K562 (cell line): ENCODE data around the gene CPED1. TPM values are rescaled to one million over a fixed set of nuclear protein-coding genes. Genes with fewer than 3 reads are reported as not detected.

Experiments
- ATAC-seq: fragments of 200-7000 bp; cut with Tn5 transposase; 3 replicates; pipeline ENCODE4 v1.9.1; 2020; ENCODE audit warnings: moderate library complexity
- BruUV-seq: library from RNA; stranded (reverse); fragments of 400-500 nt; replicated peaks from 2 replicates; lab custom pipeline; 2021; lab: Mats Ljungman, UMichigan
- CTCF ChIA-PET: fragments of 300-600 bp; formaldehyde crosslinking; extraction: SDS; loops from one replicate; lab custom pipeline; 2021; ENCODE audit warnings: low intra/inter-chr PET ratio; lab: Yijun Ruan, JAX
- POLR2A ChIA-PET: fragments of 300-600, 350-650 bp; sonication (Branson Sonifier 250); formaldehyde crosslinking; extraction: SDS; loops from one replicate; lab custom pipeline; 2021; ENCODE audit warnings: antibody characterized with exemption, inconsistent platforms; lab: Yijun Ruan, JAX
- DNase-seq, 4 experiments: peaks; one replicate each; pipeline versions ENCODE4 v3.0.0 to v3.0.0-alpha.2; 2011 to 2018; ENCODE audit warnings: low spot score in 3 of 4, mixed read lengths in 3 of 4; ENCODE audit errors: extremely low read depth in 1 of 4
- FAIRE-seq: peaks from 2 replicates; lab custom pipeline; 2011; peaks lifted over from hg19 to GRCh38; lab: Jason Lieb, UNC
- H2AFZ ChIP-seq: 2 replicates; pipeline ENCODE4 v1.6.0; 2011; ENCODE audit warnings: low read depth, low read length, control low read depth, inconsistent platforms
- H3K27ac ChIP-seq: fragments of 200-600 bp; 3 replicates; pipeline ENCODE4 v1.8.0; 2011; ENCODE audit warnings: low read depth, mild to moderate bottlenecking, control low read depth, inconsistent platforms, low read length, moderate library complexity, mixed read lengths; ENCODE audit errors: extremely low read depth
- H3K27me3 ChIP-seq, 2 experiments: fragments of 300-600 bp in 1 of 2; 2 replicates in 1 of 2; 3 replicates in 1 of 2; pipeline versions ENCODE4 v1.6.0 to v1.8.0; 2011; ENCODE audit warnings: inconsistent platforms in 2 of 2, low read length in 2 of 2, mild to moderate bottlenecking in 1 of 2, mixed read lengths in 1 of 2, moderate library complexity in 1 of 2; ENCODE audit not compliant: control insufficient read depth in 2 of 2, insufficient read depth in 2 of 2
- H3K36me3 ChIP-seq: fragments of 300-600 bp; 3 replicates; pipeline ENCODE4 v1.8.0; 2011; ENCODE audit warnings: mild to moderate bottlenecking, low read length, inconsistent platforms; ENCODE audit not compliant: control insufficient read depth, insufficient read depth
- H3K4me1 ChIP-seq, 2 experiments: fragments of 200-600 bp in 1 of 2; replicated peaks in 1 of 2; 2 replicates in 1 of 2; 3 replicates in 1 of 2; pipeline versions ENCODE4 v1.5.1 to v1.8.0; 2011; ENCODE audit warnings: inconsistent platforms in 2 of 2, low read length in 2 of 2, mild to moderate bottlenecking in 1 of 2, mixed read lengths in 1 of 2, moderate library complexity in 1 of 2; ENCODE audit not compliant: control insufficient read depth in 2 of 2, insufficient read depth in 2 of 2
- H3K4me2 ChIP-seq: 2 replicates; pipeline ENCODE4 v1.6.1; 2011; ENCODE audit warnings: low read length, control low read depth, inconsistent platforms, mixed read lengths; ENCODE audit not compliant: insufficient read depth
- H3K4me3 ChIP-seq: fragments of 200-600 bp; sonication (generic), shearing (Covaris generic); 2 replicates; pipeline ENCODE4 v1.5.1; 2016; ENCODE audit warnings: control low read depth, inconsistent platforms
- H3K79me2 ChIP-seq: fragments of 200-600 bp; 3 replicates; pipeline ENCODE4 v1.8.0; 2011; ENCODE audit warnings: low read length, inconsistent platforms; ENCODE audit not compliant: control insufficient read depth, insufficient read depth
- H3K9ac ChIP-seq, 2 experiments: 2 replicates each; pipeline versions ENCODE4 v1.6.0 to v1.6.1; 2011; ENCODE audit warnings: low read depth in 2 of 2, low read length in 2 of 2, control low read depth in 1 of 2, inconsistent platforms in 1 of 2, mild to moderate bottlenecking in 1 of 2, mixed read lengths in 1 of 2; ENCODE audit not compliant: insufficient read depth in 1 of 2
- H3K9me1 ChIP-seq: one replicate; pipeline ENCODE4 v1.6.0; 2011; ENCODE audit warnings: inconsistent platforms, mild to moderate bottlenecking, low read length, moderate library complexity; ENCODE audit not compliant: control insufficient read depth, insufficient read depth
- H3K9me3 ChIP-seq: replicated peaks from 2 replicates; pipeline ENCODE4 v1.5.1; 2011; ENCODE audit warnings: low read depth, low read length, inconsistent platforms; ENCODE audit not compliant: control insufficient read depth, insufficient read depth
- H4K20me1 ChIP-seq: replicated peaks from 2 replicates; pipeline ENCODE4 v1.6.1; 2011; ENCODE audit warnings: low read length, inconsistent platforms, mixed read lengths; ENCODE audit not compliant: control insufficient read depth, insufficient read depth
- CEBPG ChIP-seq, 3 experiments: fragments of 200-800 bp in 1 of 3; sonication (Bioruptor generic) in 1 of 3; sonication (generic) in 1 of 3; formaldehyde crosslinking in 1 of 3; IDR thresholded peaks in 2 of 3; conservative IDR thresholded peaks in 1 of 3; 2 replicates each; pipeline versions ENCODE4 v1.6.1 to v1.8.0; 2016 to 2022; ENCODE audit warnings: missing compliant biosample characterization in 2 of 3, missing genetic modification characterization in 2 of 3, mild to moderate bottlenecking in 1 of 3, missing genetic modification reagents in 1 of 3
- ELF2 ChIP-seq: fragments of 250-450 bp; sonication (Bioruptor Pico); IDR thresholded peaks from 2 replicates; pipeline ENCODE4 v1.5.0; 2021; ENCODE audit warnings: mild to moderate bottlenecking
- HIVEP1 ChIP-seq: fragments of 250-450 bp; sonication (Bioruptor Pico); IDR thresholded peaks from 2 replicates; pipeline ENCODE4 v1.4.0; 2020; ENCODE audit warnings: mild to moderate bottlenecking
- KLF13 ChIP-seq: fragments of 450-650 bp; IDR thresholded peaks from 2 replicates; pipeline ENCODE4 v1.6.1; 2016; ENCODE audit warnings: missing genetic modification characterization, low read depth, mild to moderate bottlenecking, missing compliant biosample characterization, moderate library complexity, borderline replicate concordance
- MEIS2 ChIP-seq: fragments of 450-650 bp; IDR thresholded peaks from 2 replicates; pipeline ENCODE4 v1.6.1; 2014; ENCODE audit warnings: mild to moderate bottlenecking; ENCODE audit not compliant: partially characterized antibody
- MTA3 ChIP-seq: fragments of 450-650 bp; formaldehyde crosslinking; IDR thresholded peaks from 2 replicates; pipeline ENCODE4 v1.6.1; 2017; ENCODE audit warnings: mild to moderate bottlenecking, borderline replicate concordance
- ZNF316 ChIP-seq: fragments of 450-650 bp; IDR thresholded peaks from 2 replicates; pipeline ENCODE4 v1.6.1; 2016
- ZNF436 ChIP-seq: fragments of 250-450, 450-650 bp; sonication (Bioruptor Pico); formaldehyde crosslinking; IDR thresholded peaks from 2 replicates; pipeline ENCODE4 v1.7.0; 2020; ENCODE audit warnings: mild to moderate bottlenecking
- ZNF584 ChIP-seq: fragments of 200-800 bp; sonication (Bioruptor generic); IDR thresholded peaks from 2 replicates; pipeline ENCODE4 v1.6.1; 2016; ENCODE audit warnings: low read depth, mild to moderate bottlenecking, missing genetic modification characterization, missing compliant biosample characterization
- WGBS: fragments of 100-300 bp; shearing (Covaris generic); methylation state at CpG from one replicate; pipeline ENCODE4 v1.1.6; 2016; ENCODE audit warnings: low coverage, mixed read lengths; ENCODE audit not compliant: insufficient coverage; ENCODE audit errors: missing lambda C conversion rate; 5-methylcytosine and 5-hydroxymethylcytosine counted together
- in situ Hi-C: fragments of 300-500 bp; cut with MboI; formaldehyde crosslinking; loops from 4 replicates; pipeline ENCODE4 v1.15.0; 2018; ENCODE audit warnings: inconsistent platforms, mixed read lengths
- intact Hi-C: fragments of 100-400 bp; cut with micrococcal nuclease; formaldehyde crosslinking; loops from 2 replicates; pipeline ENCODE4 v1.14.2; 2022
- polyA plus RNA-seq, 8 experiments: library from polyadenylated mRNA; depleted of rRNA in 4 of 8; stranded (reverse) in 5 of 8; unstranded in 3 of 8; fragments of >200 nt; fragmentation: Nextera tagmentation in 2 of 8; fragmentation: Illumina TruSeq in 1 of 8; extraction: Ambion mirVana in 2 of 8; extraction: Trizol in 1 of 8; gene quantifications; 2 replicates each; pipeline versions ENCODE4 v1.2.1 to v1.2.3, GENCODE V29; 2011 to 2014; ENCODE audit warnings: inconsistent platforms in 1 of 8, missing spikeins in 1 of 8
- total RNA-seq, 7 experiments: library from RNA; depleted of rRNA in 6 of 7; stranded (reverse); fragments of >200 nt in 6 of 7; fragmentation: Illumina TruSeq in 2 of 7; extraction: Trizol in 2 of 7; gene quantifications; 2 replicates each; pipeline versions ENCODE4 v1.2.1 to v1.2.3, GENCODE V29; 2011 to 2021; ENCODE audit warnings: low replicate concordance in 1 of 7
- TF ChIP-seq, protein P1 (sequence below): sonication (generic); formaldehyde crosslinking; IDR thresholded peaks from 2 replicates; pipeline ENCODE4 v1.8.0; 2022; ENCODE audit warnings: mild to moderate bottlenecking, missing genetic modification reagents
- TF ChIP-seq, protein P2 (sequence below), 2 experiments: fragments of 450-650 bp in 1 of 2; sonication (generic) in 1 of 2; formaldehyde crosslinking in 1 of 2; IDR thresholded peaks; 2 replicates each; pipeline versions ENCODE4 v1.7.1 to v1.9.0; 2016 to 2022; ENCODE audit warnings: inconsistent platforms in 1 of 2, mild to moderate bottlenecking in 1 of 2, missing genetic modification reagents in 1 of 2

The CPED1 gene
- total and polyA plus RNA-seq, 9 of the 15 experiments (the other 6 are each of a cell fraction or from before 2014, with no cell fraction given), result 195 to 393 (median 290) TPM

DNA sequence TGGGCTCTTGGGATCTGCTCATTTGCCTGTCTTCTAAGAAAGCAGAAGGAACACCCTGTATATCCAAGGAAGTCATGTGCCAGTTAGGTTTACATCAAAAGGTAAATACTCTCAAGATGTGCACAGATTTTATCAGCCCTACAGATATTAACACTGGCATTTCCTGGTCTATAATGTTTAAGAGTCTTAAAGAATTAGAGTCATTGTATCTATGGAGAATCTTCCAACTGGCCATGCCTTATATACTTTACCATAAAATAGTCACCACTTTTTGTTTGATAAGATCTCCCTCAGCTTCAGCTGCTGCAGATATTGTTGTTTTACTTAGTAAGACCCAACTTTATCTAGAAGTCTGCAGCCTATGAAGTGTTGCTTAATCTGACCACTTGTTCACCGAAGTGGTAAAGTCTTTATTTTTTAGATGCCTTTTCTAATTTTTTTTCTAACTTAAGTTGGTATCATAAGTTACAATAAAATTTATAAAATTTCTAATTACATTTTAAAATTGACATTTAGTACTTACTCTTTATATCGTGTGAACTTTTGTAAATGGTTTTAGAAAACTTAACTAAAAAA is 58.5 kb downstream of the CPED1 start:
- Histone ChIP-seq H3K27me3 (no peaks in the 10 kb centered on the region), H3K9me1 (no peaks in the 10 kb centered on the region), H2AFZ (no peak overlapping the region), H3K4me1 (peaks cover 23 to 75% of the 10 kb centered on the region in 2 experiments), H3K4me3 (no peak overlapping the region), H4K20me1 (no peaks in the 10 kb centered on the region), H3K27ac (peak overlapping the region; percentile 88), H3K4me2 (peak overlapping the region; percentile 29; the same call in 1 of the 2 replicates), H3K36me3 (peaks cover 68% of the 10 kb centered on the region), H3K9ac (no peak overlapping the region), H3K79me2 (peaks cover 94% of the 10 kb centered on the region), H3K9me3 (peaks cover 2% of the 10 kb centered on the region; the same call in 1 of the 2 replicates)
- DNase-seq (peak in 1 of 4 experiments; percentile 70), FAIRE-seq (no peak), ATAC-seq (no peak)
- ChIA-PET CTCF (interaction anchor here (1.3 kb wide), 1 partner anchor 60 kb away, joined by 3 read pairs; no protein-coding TSS in a partner anchor), POLR2A (interaction anchor here (1.3 to 1.4 kb wide), 2 partner anchors 12 to 29 kb away, joined by 4 read pairs; no protein-coding TSS in a partner anchor)
- in situ Hi-C loops, result no loop called here
- intact Hi-C loops, result no loop called here
- BruUV-seq, result no TSS peak
- 24% methylated on average over 2 of the region's 2 CpGs for WGBS
- TF ChIP-seq MEIS2 (peak; percentile 80), ZNF436 (CRISPR knock-in tag) (no peak), ELF2 (CRISPR knock-in tag) (no peak), CEBPG (CRISPR knock-in tag; IDR thresholded peaks at IDR 0.05) (peak; percentile 51; the same call in 1 of the 2 replicates), CEBPG (tag; conservative IDR thresholded peaks at IDR 0.05 in 1 of 2, IDR thresholded peaks at IDR 0.05 in 1 of 2) (peak; percentile 90 to 95), HIVEP1 (CRISPR knock-in tag) (no peak), MTA3 (no peak), ZNF316 (no peak), KLF13 (tag) (0 out of 2 replicates have a peak, but pooled peaks have one; percentile 15), ZNF584 (CRISPR knock-in tag) (no peak)
- TF ChIP-seq, protein P1, sequence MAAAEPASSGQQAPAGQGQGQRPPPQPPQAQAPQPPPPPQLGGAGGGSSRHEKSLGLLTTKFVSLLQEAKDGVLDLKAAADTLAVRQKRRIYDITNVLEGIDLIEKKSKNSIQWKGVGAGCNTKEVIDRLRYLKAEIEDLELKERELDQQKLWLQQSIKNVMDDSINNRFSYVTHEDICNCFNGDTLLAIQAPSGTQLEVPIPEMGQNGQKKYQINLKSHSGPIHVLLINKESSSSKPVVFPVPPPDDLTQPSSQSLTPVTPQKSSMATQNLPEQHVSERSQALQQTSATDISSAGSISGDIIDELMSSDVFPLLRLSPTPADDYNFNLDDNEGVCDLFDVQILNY (CRISPR knock-in tag), result no peak
- TF ChIP-seq, protein P2, sequence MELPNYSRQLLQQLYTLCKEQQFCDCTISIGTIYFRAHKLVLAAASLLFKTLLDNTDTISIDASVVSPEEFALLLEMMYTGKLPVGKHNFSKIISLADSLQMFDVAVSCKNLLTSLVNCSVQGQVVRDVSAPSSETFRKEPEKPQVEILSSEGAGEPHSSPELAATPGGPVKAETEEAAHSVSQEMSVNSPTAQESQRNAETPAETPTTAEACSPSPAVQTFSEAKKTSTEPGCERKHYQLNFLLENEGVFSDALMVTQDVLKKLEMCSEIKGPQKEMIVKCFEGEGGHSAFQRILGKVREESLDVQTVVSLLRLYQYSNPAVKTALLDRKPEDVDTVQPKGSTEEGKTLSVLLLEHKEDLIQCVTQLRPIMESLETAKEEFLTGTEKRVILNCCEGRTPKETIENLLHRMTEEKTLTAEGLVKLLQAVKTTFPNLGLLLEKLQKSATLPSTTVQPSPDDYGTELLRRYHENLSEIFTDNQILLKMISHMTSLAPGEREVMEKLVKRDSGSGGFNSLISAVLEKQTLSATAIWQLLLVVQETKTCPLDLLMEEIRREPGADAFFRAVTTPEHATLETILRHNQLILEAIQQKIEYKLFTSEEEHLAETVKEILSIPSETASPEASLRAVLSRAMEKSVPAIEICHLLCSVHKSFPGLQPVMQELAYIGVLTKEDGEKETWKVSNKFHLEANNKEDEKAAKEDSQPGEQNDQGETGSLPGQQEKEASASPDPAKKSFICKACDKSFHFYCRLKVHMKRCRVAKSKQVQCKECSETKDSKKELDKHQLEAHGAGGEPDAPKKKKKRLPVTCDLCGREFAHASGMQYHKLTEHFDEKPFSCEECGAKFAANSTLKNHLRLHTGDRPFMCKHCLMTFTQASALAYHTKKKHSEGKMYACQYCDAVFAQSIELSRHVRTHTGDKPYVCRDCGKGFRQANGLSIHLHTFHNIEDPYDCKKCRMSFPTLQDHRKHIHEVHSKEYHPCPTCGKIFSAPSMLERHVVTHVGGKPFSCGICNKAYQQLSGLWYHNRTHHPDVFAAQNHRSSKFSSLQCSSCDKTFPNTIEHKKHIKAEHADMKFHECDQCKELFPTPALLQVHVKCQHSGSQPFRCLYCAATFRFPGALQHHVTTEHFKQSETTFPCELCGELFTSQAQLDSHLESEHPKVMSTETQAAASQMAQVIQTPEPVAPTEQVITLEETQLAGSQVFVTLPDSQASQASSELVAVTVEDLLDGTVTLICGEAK (IDR thresholded peaks at IDR 0.05), result peak; percentile 59; the same call in 1 of the 2 replicates
- TF ChIP-seq, protein P2 (CRISPR knock-in tag; IDR thresholded peaks at IDR 0.05), result no peak
